ENCODE data around the gene ARHGAP31. TPM values are rescaled to one million over a fixed set of nuclear protein-coding genes. Genes with fewer than 3 reads are reported as not detected.

The ARHGAP31 gene
- total and polyA plus RNA-seq, 7 donors = 3.5 to 18.0 (median 11.0) TPM

DNA sequence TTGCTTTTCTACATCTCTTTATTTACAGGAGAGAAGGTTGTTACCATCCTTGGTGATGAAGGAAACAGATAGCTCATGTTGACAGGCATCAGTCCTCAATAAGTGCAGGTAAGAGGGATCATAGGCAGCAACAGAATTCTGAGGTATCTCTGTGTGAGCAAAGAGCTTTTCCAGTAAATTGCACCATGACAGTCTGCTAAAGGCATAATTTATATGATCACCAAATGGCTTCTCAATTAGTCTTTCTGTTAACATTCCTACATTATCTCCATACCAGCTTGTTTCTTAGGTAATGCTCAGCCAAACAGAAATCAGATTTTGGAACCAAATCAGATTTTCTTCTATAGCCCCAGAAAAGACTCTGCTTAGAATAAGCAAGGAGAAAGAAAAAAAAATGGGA, 3.6 kb upstream of the ARHGAP31 start:
- H3K9me3 ChIP-seq = peaks cover 0 to 8% (median 3%) of the 10 kb centered on the region in 4 donors
- no peak overlapping the region for H3K27ac ChIP-seq
- peaks cover 0 to 14% (median 10%) of the 10 kb centered on the region in 4 donors for H3K4me1 ChIP-seq
- no peaks in the 10 kb centered on the region for H3K27me3 ChIP-seq
- no peak overlapping the region for H3K4me3 ChIP-seq
- intact Hi-C loops (cut with DNase I) = no loop called here
- DNase-seq = no peak
- H3K36me3 ChIP-seq = no peaks in the 10 kb centered on the region
- TF ChIP-seq EP300 (IDR thresholded peaks at IDR 0.05) = no peak
- no peak for TF ChIP-seq POLR2AphosphoS5 (IDR thresholded peaks at IDR 0.05)
- TF ChIP-seq, protein P1, sequence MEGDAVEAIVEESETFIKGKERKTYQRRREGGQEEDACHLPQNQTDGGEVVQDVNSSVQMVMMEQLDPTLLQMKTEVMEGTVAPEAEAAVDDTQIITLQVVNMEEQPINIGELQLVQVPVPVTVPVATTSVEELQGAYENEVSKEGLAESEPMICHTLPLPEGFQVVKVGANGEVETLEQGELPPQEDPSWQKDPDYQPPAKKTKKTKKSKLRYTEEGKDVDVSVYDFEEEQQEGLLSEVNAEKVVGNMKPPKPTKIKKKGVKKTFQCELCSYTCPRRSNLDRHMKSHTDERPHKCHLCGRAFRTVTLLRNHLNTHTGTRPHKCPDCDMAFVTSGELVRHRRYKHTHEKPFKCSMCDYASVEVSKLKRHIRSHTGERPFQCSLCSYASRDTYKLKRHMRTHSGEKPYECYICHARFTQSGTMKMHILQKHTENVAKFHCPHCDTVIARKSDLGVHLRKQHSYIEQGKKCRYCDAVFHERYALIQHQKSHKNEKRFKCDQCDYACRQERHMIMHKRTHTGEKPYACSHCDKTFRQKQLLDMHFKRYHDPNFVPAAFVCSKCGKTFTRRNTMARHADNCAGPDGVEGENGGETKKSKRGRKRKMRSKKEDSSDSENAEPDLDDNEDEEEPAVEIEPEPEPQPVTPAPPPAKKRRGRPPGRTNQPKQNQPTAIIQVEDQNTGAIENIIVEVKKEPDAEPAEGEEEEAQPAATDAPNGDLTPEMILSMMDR (IDR thresholded peaks at IDR 0.05) = no peak
- no peak for TF ChIP-seq POLR2A (IDR thresholded peaks at IDR 0.05)

DNA sequence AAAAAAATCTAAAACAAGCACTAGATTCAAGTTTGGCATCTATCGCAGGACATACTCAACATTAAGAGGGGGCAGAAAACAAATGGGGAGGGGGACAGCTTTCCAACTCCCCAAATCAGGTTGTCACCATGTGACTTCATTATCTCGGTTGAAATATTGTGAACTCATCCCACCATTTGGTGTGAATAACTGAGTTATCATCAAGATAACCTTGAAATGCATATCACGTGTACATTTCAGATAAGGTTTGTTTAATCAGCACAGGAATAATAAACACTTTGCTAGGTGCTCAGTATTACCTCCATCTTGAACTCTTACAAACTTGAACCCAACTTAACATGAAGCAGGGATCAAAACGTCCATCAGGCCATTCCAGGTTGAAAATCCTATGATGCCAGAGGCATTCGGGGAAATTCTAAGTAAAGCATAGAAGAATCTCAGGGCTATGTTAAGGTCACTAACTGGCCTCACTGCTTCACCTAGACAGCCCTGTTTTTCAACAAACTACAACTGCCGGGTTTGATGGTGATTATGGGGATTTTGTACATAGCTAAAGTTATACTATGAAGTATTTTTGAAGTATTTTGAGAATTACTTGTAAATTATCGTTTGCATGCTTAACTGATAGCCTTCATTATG, 3.0 kb upstream of the ARHGAP31 start:
- H3K27me3 ChIP-seq = no peaks in the 10 kb centered on the region
- DNase-seq = no peak
- no peak for TF ChIP-seq POLR2AphosphoS5 (IDR thresholded peaks at IDR 0.05)
- TF ChIP-seq EP300 (IDR thresholded peaks at IDR 0.05) = no peak
- no peak for TF ChIP-seq POLR2A (IDR thresholded peaks at IDR 0.05)
- TF ChIP-seq, protein P1 (IDR thresholded peaks at IDR 0.05) = no peak
- peaks cover 0 to 8% (median 3%) of the 10 kb centered on the region in 4 donors for H3K9me3 ChIP-seq
- H3K27ac ChIP-seq = no peak overlapping the region
- H3K4me3 ChIP-seq = no peak overlapping the region
- intact Hi-C loops (cut with DNase I) = no loop called here
- no peaks in the 10 kb centered on the region for H3K36me3 ChIP-seq
- WGBS, 2 donors = 53 to 85% methylated on average over 7 of the region's 7 CpGs
- peaks cover 0 to 19% (median 14%) of the 10 kb centered on the region in 4 donors for H3K4me1 ChIP-seq

DNA sequence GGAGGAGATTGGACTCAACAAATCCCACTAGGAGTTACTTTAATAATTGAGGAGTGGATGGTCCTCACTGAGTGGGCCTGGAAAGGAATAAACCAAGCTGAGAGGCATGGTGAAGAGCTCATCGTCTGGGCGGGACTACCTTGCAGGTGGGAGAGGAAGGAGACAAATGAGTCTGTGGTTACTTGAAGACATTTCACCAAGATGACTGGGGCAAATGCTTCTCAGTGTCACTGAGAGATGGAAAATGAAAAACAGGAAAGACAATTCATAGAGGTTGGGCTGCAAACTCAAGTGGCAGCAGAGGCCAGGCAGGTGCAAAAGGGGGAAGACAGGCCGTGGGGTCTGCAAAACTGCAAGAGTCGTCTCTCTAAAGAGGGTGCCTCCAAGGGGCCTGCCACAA, 1.5 kb upstream of the ARHGAP31 start:
- intact Hi-C loops (cut with DNase I) = no loop called here
- no peak overlapping the region for H3K27ac ChIP-seq
- 64 to 91% methylated on average over 4 of the region's 4 CpGs for WGBS, 2 donors
- H3K4me1 ChIP-seq = peaks cover 0 to 32% (median 26%) of the 10 kb centered on the region in 4 donors
- TF ChIP-seq, protein P1 (IDR thresholded peaks at IDR 0.05) = no peak
- H3K9me3 ChIP-seq = peaks cover 0 to 3% (median 1%) of the 10 kb centered on the region in 4 donors
- DNase-seq = no peak
- H3K4me3 ChIP-seq = no peak overlapping the region
- peaks cover 0 to 3% (median 0%) of the 10 kb centered on the region in 4 donors for H3K36me3 ChIP-seq
- H3K27me3 ChIP-seq = no peaks in the 10 kb centered on the region

DNA sequence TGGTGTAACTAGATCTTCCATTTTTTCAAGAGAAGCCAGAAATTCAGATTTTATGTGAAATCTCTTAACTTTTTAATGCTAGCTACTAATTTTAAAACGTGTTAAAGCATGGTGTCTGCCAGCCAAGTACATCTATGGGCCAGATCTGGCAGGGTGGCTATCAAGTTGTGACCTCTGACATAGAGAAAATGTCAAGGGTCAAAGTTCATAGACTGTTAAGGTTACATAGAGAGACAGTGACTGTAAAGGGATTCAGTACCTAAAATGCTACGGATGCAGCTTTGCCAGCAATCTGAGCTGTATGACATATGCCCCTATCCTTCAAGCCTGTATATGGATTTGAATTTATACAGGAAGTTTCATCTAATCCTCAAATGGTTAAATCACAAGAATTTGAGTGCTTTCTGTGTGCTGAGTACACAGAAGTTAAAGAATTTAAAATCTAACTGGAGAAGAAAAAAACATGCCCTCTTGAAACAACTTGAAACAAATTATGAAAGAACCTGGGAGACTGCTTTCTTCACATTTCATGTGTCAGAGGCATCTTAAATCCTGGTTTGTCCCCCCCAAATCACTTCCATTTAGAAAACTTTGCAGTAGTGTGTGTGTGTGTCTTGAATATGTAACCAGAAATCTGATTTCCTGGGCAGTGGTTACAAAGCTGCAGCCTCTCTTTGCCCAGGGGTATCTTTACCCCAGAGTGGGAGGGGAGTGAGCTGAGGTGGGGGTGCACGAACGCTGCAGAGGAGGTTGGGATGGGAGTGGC, 895 bp upstream of the ARHGAP31 start:
- peaks cover 0 to 3% (median 0%) of the 10 kb centered on the region in 4 donors for H3K36me3 ChIP-seq
- H3K9me3 ChIP-seq = no peaks in the 10 kb centered on the region
- peaks cover 0 to 32% (median 26%) of the 10 kb centered on the region in 4 donors for H3K4me1 ChIP-seq
- no peak for DNase-seq
- intact Hi-C loops (cut with DNase I) = no loop called here
- 22 to 33% methylated on average over 4 of the region's 4 CpGs for WGBS, 2 donors
- H3K4me3 ChIP-seq = peak overlapping the region; percentile 82 to 92 (median 87)
- H3K27ac ChIP-seq = peak overlapping the region; percentile 91 to 95 (median 92)
- no peak for TF ChIP-seq POLR2A (IDR thresholded peaks at IDR 0.05)
- no peak for TF ChIP-seq EP300 (IDR thresholded peaks at IDR 0.05)
- TF ChIP-seq POLR2AphosphoS5 (IDR thresholded peaks at IDR 0.05) = no peak
- TF ChIP-seq, protein P1 (IDR thresholded peaks at IDR 0.05) = no peak
- H3K27me3 ChIP-seq = no peaks in the 10 kb centered on the region
